Pancreas (tissue), 10 donors: Measurements from ENCODE around the gene CFAP77. TPM values are rescaled to one million over a fixed set of nuclear protein-coding genes. Genes with fewer than 3 reads are reported as not detected.

Experiments used
- ATAC-seq, 4 donors: fragments of 200-7000 bp; cut with Tn5 transposase; one replicate each; pipeline versions ENCODE4 v1.8.0 to v1.9.1; 2020; ENCODE audit warnings: mild to moderate bottlenecking in 4 of 4, moderate library complexity in 4 of 4
- DNase-seq, 6 donors: peaks; one replicate each; pipeline ENCODE4 v3.0.0-alpha.2; 2020
- FAIRE-seq: peaks from 2 replicates; lab custom pipeline; 2012; peaks lifted over from hg19 to GRCh38; lab: Jason Lieb, UNC
- H3K27ac ChIP-seq, 4 donors: fragments of 200-600 bp; sonication (generic); 1 replicate in 3 of 4; 2 replicates in 1 of 4; pipeline versions ENCODE4 v1.5.0 to v1.8.0; 2020
- H3K27me3 ChIP-seq, 4 donors: fragments of 200-600 bp; one replicate each; pipeline ENCODE4 v1.8.0; 2021
- H3K36me3 ChIP-seq, 3 donors: fragments of 200-600 bp; sonication (generic) in 1 of 3; one replicate each; pipeline versions ENCODE4 v1.5.0 to v1.8.0; 2020 to 2021
- H3K4me1 ChIP-seq, 3 donors: fragments of 200-600 bp; one replicate each; pipeline ENCODE4 v1.8.0; 2021
- H3K4me3 ChIP-seq, 4 donors: fragments of 200-600 bp; sonication (generic) in 2 of 4; one replicate each; pipeline versions ENCODE4 v1.5.0 to v1.8.0; 2020 to 2021
- H3K9me3 ChIP-seq, 4 donors: fragments of 200-600 bp; one replicate each; pipeline ENCODE4 v1.8.0; 2021
- CTCF ChIP-seq, 4 donors: fragments of 200-600 bp; sonication (generic) in 3 of 4; IDR thresholded peaks; one replicate each; pipeline versions ENCODE4 v1.5.0 to v1.8.0; 2021; ENCODE audit warnings: antibody characterized with exemption in 4 of 4
- WGBS, 2 donors: extraction: QIAGEN DNeasy Blood & Tissue Kit; methylation state at CpG; one replicate each; pipeline ENCODE4 v1.1.7; 2013; 5-methylcytosine and 5-hydroxymethylcytosine counted together
- intact Hi-C, 3 donors: fragments of 100-400 bp; cut with DNase I; formaldehyde crosslinking; loops; one replicate each; pipeline versions ENCODE4 v1.11.1 to v1.14.2; 2022
- polyA plus RNA-seq, 2 donors: library from polyadenylated mRNA; stranded (reverse); fragments of 200-250 nt; gene quantifications; one replicate each; pipeline ENCODE4 v1.2.3, GENCODE V29; 2013
- total RNA-seq, 6 donors: library from RNA; stranded (reverse); fragmentation: NEBNext Ultra II Directional in 4 of 6; extraction: Animal tissue kit (Norgen Biotek cat#: 25700) in 4 of 6; gene quantifications; one replicate each; pipeline versions ENCODE4 v1.2.1 to v1.2.4, GENCODE V29; 2021 to 2023
- donor health status: healthy with polysubstance abuse.
- donor health status: DM: no; HTN: no; CAD: no; lungs with moderate emphysema.
- donor health status: DM: no; HTN: no; CAD: no.
- donor health status: control.
- donor health status: control.
- donor health status: Bipolar disorder and iron deficiency.
- donor health status: DM: yes; HTN: yes; CAD: no.
- donor health status: DM: no; HTN: no; CAD: no.
- donor health status: DM: no; HTN: no; CAD: no.
- donor health status: DM: yes; HTN: yes; CAD: no.

Gene CFAP77
- total and polyA plus RNA-seq, 8 donors: not detected

GRCh38 chr9:132547976-132548730 lies 138.1 kb downstream of the CFAP77 start:
- Histone ChIP-seq H3K27ac (no peak overlapping the region), H3K4me3 (no peak overlapping the region), H3K9me3 (no peaks in the 10 kb centered on the region), H3K4me1 (no peaks in the 10 kb centered on the region), H3K36me3 (no peaks in the 10 kb centered on the region), H3K27me3 (no peaks in the 10 kb centered on the region)
- no peak for FAIRE-seq
- intact Hi-C loops: no loop called here
- no peak for TF ChIP-seq CTCF (IDR thresholded peaks at IDR 0.05)
- WGBS, 2 donors: 76 to 80% methylated on average over 21 of the region's 21 CpGs
- DNase-seq: peak in 1 of 6 donors; percentile 7
- no peak for ATAC-seq

DNA sequence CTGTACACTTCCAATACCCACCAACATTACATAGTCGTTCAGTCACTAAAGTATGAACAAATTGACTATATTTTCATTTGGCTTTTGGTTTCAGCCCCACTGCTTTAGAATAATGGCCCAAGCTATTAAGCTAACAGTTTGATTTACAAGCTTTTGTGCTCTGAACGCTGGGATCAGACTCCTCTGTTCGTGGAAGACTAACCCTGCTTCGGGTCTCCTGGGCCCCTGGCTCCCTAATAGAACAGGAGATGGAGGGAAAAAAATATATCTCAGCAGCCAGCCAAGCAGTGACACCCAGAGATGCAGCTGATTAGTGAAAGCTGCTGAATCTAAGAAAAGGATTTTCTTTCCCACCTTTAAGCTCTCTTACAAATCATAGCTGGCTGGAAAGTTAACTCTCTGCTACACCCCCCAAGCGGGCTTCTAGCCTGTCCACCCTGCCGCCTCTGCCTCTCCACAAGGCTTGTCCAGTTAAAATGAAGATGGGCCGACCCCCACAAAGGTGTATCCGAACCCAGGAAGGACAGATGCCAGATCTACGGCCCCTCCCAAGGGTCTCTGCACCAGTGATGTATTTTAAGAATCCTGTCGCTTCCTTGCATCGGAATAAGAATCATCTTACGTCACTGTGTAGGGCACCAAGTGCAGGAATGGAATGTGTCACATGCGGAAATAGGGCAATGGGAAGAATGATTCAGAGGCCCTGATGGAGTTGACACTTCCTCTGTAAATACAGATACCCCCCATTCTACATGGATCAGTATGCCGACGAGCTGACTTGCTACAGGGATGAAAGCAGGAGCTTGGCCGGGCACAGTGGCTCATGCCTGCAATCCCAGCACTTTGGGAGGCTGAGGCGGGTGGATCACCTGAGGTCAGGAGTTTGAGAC lies 139.0 kb downstream of the CFAP77 start:
- Histone ChIP-seq H3K36me3 (no peaks in the 10 kb centered on the region), H3K4me3 (no peak overlapping the region), H3K27me3 (no peaks in the 10 kb centered on the region), H3K4me1 (no peaks in the 10 kb centered on the region), H3K9me3 (no peaks in the 10 kb centered on the region), H3K27ac (no peak overlapping the region)
- WGBS, 2 donors: 62 to 66% methylated on average over 17 of the region's 17 CpGs
- FAIRE-seq (no peak), ATAC-seq (no peak), DNase-seq (peak in 1 of 6 donors; percentile 9)
- TF ChIP-seq CTCF (IDR thresholded peaks at IDR 0.05): no peak
- intact Hi-C loops: no loop called here

DNA sequence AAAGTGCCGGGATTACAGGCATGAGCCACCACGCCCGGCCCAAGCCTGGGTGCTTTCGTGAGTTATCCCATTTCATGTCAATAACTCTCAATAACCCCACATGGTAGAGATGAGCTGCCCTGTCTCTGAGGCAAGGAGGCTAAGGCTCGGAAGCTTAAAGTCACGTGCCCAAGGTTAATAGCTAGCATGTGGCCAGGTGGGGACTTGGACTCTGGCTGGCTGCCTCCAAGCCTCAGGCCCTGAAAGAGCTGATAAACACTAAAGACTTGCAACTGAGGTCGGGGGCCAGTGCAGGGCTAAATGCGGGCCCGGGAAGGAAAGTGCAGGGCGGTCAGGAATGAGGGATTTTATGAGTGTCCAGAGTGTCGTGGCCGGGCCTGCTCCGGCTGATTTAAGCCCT lies 141.5 kb downstream of the CFAP77 start:
- FAIRE-seq (no peak), ATAC-seq (no peak), DNase-seq (peak in 1 of 6 donors; percentile 19)
- WGBS, 2 donors: 82 to 84% methylated on average over 13 of the region's 13 CpGs
- intact Hi-C loops: no loop called here
- TF ChIP-seq CTCF (IDR thresholded peaks at IDR 0.05): no peak
- Histone ChIP-seq H3K27me3 (no peaks in the 10 kb centered on the region), H3K9me3 (no peaks in the 10 kb centered on the region), H3K4me1 (no peaks in the 10 kb centered on the region), H3K4me3 (no peak overlapping the region), H3K27ac (no peak overlapping the region), H3K36me3 (no peaks in the 10 kb centered on the region)

DNA sequence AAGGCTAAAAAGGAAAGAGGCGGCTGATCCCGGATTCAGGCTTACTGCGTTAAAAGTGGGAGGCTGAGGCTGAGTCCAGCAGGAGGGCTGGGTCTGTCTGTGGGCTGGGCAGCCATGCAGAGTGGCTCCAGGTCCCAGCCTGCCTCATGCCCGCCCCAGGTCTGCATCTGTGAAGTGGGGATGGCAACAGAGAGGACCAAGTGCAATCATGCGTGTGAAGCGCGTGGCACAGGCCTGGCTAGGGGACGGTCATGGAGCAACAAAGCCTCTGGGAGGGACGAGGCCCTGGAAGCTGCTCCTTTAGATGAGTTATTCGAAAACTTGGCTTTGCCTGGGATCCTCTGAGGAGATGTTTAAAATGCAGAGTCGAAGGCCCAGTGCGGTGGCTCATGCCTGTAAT lies 142.0 kb downstream of the CFAP77 start:
- FAIRE-seq (no peak), DNase-seq (peak in 1 of 6 donors; percentile 25), ATAC-seq (no peak)
- Histone ChIP-seq H3K4me1 (no peaks in the 10 kb centered on the region), H3K27me3 (no peaks in the 10 kb centered on the region), H3K27ac (no peak overlapping the region), H3K36me3 (no peaks in the 10 kb centered on the region), H3K9me3 (no peaks in the 10 kb centered on the region), H3K4me3 (no peak overlapping the region)
- intact Hi-C loops: no loop called here
- 89 to 94% methylated on average over 12 of the region's 12 CpGs for WGBS, 2 donors
- no peak for TF ChIP-seq CTCF (IDR thresholded peaks at IDR 0.05)
